AG04450 (cell line): Measurements from ENCODE around the gene GGCX. TPM values are rescaled to one million over a fixed set of nuclear protein-coding genes. Genes with fewer than 3 reads are reported as not detected.

ENCODE experiments used
- CTCF ChIA-PET: fragments of 300-600, 350-600 bp; formaldehyde crosslinking; extraction: SDS; loops from one replicate; lab custom pipeline; 2022; ENCODE audit warnings: antibody characterized with exemption, inconsistent platforms; lab: Charles Lee
- POLR2A ChIA-PET: fragments of 350-600 bp; formaldehyde crosslinking; extraction: SDS; loops from one replicate; lab custom pipeline; 2021; ENCODE audit warnings: antibody characterized with exemption, inconsistent platforms; lab: Yijun Ruan, JAX
- DNase-seq: peaks from one replicate; pipeline ENCODE4 v3.0.0-alpha.2; 2011; ENCODE audit warnings: low read depth, low spot score
- H3K27ac ChIP-seq: one replicate; pipeline ENCODE4 v1.5.1; 2012; ENCODE audit warnings: low read depth, low read length, control low read depth
- H3K27me3 ChIP-seq: one replicate; pipeline ENCODE4 v1.6.0; 2012; ENCODE audit warnings: low read length; ENCODE audit not compliant: control insufficient read depth, insufficient read depth
- H3K4me3 ChIP-seq: 2 replicates; pipeline ENCODE4 v1.5.1; 2011; ENCODE audit warnings: mild to moderate bottlenecking, low read depth, low read length, control low read depth
- H3K9me3 ChIP-seq: 2 replicates; pipeline ENCODE4 v1.5.1; 2012; ENCODE audit warnings: low read length; ENCODE audit not compliant: control insufficient read depth, insufficient read depth
- polyA plus RNA-seq: library from polyadenylated mRNA; depleted of rRNA; stranded (reverse); fragments of >200 nt; gene quantifications from 2 replicates; pipeline ENCODE4 v1.2.3, GENCODE V29; 2011; rRNA removed
- small RNA-seq: library from RNA; depleted of rRNA; stranded (forward); fragments of <200 nt; gene quantifications from one replicate; pipeline ENCODE3, GENCODE V24; 2012; ENCODE audit warnings: low read depth; ENCODE audit not compliant: insufficient read length
- TF ChIP-seq, protein P1 (sequence below): IDR thresholded peaks from 2 replicates; pipeline ENCODE4 v1.5.1; 2011; ENCODE audit warnings: low read depth, low read length, control low read depth, inconsistent platforms

GGCX gene
- polyA plus RNA-seq, 1 experiment, result 44.0 TPM

DNA sequence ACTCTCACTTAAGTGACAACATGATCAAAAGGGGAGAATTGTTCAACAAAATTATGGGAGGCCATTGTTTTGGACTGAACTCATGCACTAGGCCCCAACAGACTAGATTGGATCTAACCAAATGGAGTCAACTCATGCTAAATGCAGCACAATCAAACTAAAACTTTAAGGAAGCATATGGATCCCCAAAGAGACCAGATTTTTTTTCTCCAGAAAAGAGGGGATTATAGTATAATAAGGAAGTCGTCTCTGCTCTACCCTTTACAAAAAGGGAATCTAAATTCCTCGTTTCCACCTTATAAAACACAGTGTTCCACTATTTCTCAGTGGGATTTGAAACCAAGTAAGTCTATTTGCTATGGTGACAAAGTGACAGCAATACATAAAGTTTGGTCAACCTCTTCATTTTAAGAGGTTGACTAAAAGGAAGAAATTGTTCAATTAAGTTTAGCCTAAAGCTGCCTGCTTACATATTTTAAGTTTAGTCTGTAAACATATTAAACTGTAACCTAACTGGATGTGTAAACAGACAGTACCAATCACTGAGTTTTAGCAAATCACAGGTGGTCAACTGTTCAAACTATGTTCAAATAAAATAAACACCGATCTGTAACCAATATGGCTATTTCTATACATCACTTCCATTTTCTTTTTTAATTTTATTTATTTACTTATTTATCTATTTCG lies 63.2 kb downstream of the GGCX start:
- Histone ChIP-seq H3K27me3 (no peaks in the 10 kb centered on the region), H3K27ac (no peak overlapping the region), H3K4me3 (no peak overlapping the region), H3K9me3 (no peaks in the 10 kb centered on the region)
- POLR2A ChIA-PET, result interaction anchor here (2.7 kb wide), 1 partner anchor 41 kb away, joined by 21 read pairs; the partner anchor contains the start of gene MAT2A
- CTCF ChIA-PET, result no interaction called here
- TF ChIP-seq, protein P1, sequence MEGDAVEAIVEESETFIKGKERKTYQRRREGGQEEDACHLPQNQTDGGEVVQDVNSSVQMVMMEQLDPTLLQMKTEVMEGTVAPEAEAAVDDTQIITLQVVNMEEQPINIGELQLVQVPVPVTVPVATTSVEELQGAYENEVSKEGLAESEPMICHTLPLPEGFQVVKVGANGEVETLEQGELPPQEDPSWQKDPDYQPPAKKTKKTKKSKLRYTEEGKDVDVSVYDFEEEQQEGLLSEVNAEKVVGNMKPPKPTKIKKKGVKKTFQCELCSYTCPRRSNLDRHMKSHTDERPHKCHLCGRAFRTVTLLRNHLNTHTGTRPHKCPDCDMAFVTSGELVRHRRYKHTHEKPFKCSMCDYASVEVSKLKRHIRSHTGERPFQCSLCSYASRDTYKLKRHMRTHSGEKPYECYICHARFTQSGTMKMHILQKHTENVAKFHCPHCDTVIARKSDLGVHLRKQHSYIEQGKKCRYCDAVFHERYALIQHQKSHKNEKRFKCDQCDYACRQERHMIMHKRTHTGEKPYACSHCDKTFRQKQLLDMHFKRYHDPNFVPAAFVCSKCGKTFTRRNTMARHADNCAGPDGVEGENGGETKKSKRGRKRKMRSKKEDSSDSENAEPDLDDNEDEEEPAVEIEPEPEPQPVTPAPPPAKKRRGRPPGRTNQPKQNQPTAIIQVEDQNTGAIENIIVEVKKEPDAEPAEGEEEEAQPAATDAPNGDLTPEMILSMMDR, result no peak
- no peak for DNase-seq

DNA sequence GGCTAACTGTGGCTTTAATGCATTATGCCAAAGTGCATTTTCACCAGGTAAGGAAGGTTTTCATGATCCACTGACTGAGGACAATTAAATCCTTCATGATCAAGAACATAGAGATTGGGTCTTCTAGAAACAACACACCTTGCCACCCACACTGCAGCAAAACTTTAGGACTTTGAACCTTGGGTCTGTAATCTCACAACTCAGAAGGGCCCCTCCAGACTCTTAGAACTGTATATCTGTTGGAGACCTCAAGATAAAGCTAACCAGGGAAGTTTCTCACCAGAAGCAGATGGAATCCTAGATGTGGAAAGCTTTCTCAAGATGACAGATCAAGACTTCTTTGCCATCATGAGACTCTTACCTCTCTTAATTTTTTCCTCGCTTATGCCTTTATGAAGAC lies 64.9 kb downstream of the GGCX start:
- Histone ChIP-seq H3K9me3 (no peaks in the 10 kb centered on the region), H3K27ac (no peak overlapping the region), H3K27me3 (no peaks in the 10 kb centered on the region), H3K4me3 (no peak overlapping the region)
- TF ChIP-seq, protein P1, result no peak
- POLR2A ChIA-PET, result no interaction called here
- CTCF ChIA-PET, result no interaction called here
- DNase-seq, result no peak

Small RNA genes within 50 kb of the gene (small RNA-seq; reads per million reads assigned to genes)
- gene RN7SL126P, result not detected

Other genes starting within 250 kb of the GGCX start
- gene TGOLN2, start 233.5 kb downstream of the GGCX start, polyA plus RNA-seq, result 121 and 155 TPM in 2 replicates
- 35.5 and 38.0 TPM in 2 replicates for gene RETSAT, start 207.0 kb downstream of the GGCX start, polyA plus RNA-seq
- 17.2 and 17.8 TPM in 2 replicates for gene ELMOD3, start 206.7 kb downstream of the GGCX start, polyA plus RNA-seq
- 70.5 and 97.8 TPM in 2 replicates for gene CAPG, start 151.1 kb downstream of the GGCX start, polyA plus RNA-seq
- 0.10 and 0.15 TPM in 2 replicates for gene SH2D6, start 142.8 kb downstream of the GGCX start, polyA plus RNA-seq
- gene MAT2A, start 22.3 kb downstream of the GGCX start, polyA plus RNA-seq, result 362 and 409 TPM in 2 replicates
- gene VAMP8, start 16.1 kb upstream of the GGCX start, polyA plus RNA-seq, result 2.6 and 3.6 TPM in 2 replicates
- 100 and 123 TPM in 2 replicates for gene VAMP5, start 22.9 kb upstream of the GGCX start, polyA plus RNA-seq
- gene RNF181, start 34.3 kb upstream of the GGCX start, polyA plus RNA-seq, result 260 and 351 TPM in 2 replicates
- 11.4 and 14.5 TPM in 2 replicates for gene TMEM150A, start 41.2 kb upstream of the GGCX start, polyA plus RNA-seq
- gene C2orf68, start 50.6 kb upstream of the GGCX start, polyA plus RNA-seq, result 17.8 and 19.1 TPM in 2 replicates
- 52.6 and 53.8 TPM in 2 replicates for gene USP39, start 54.7 kb upstream of the GGCX start, polyA plus RNA-seq
- not detected in 2 replicates for gene SFTPB, start 106.7 kb upstream of the GGCX start, polyA plus RNA-seq
- not detected in 2 replicates for gene GNLY, start 132.9 kb upstream of the GGCX start, polyA plus RNA-seq
- 2.8 and 3.9 TPM in 2 replicates for gene ATOH8, start 192.5 kb upstream of the GGCX start, polyA plus RNA-seq